Trophoblast cell (in vitro differentiated cells and primary cell): ENCODE measurements around the gene TRPM8.

Experiments
- DNase-seq, 2 donors: peaks; one replicate each; pipeline ENCODE4 v3.0.0-alpha.2; 2016
- H2AFZ ChIP-seq: 2 replicates; pipeline ENCODE4 v1.6.1; 2013; ENCODE audit warnings: low read length, moderate library complexity, mild to moderate bottlenecking; ENCODE audit not compliant: insufficient read depth, poor library complexity
- H2AK5ac ChIP-seq: 2 replicates; pipeline ENCODE4 v1.6.1; 2013; ENCODE audit warnings: mild to moderate bottlenecking, low read length
- H2BK120ac ChIP-seq: 2 replicates; pipeline ENCODE4 v1.6.1; 2013; ENCODE audit warnings: low read length, mild to moderate bottlenecking, moderate library complexity; ENCODE audit not compliant: insufficient read depth, poor library complexity
- H2BK12ac ChIP-seq: 2 replicates; pipeline ENCODE4 v1.6.1; 2013; ENCODE audit warnings: mild to moderate bottlenecking, low read length, moderate library complexity
- H2BK5ac ChIP-seq: 2 replicates; pipeline ENCODE4 v1.6.1; 2013; ENCODE audit warnings: low read length, low read depth, moderate library complexity, mild to moderate bottlenecking; ENCODE audit not compliant: poor library complexity
- H3K14ac ChIP-seq: 2 replicates; pipeline ENCODE4 v1.6.1; 2013; ENCODE audit warnings: mild to moderate bottlenecking, low read length
- H3K18ac ChIP-seq: 2 replicates; pipeline ENCODE4 v1.6.1; 2013; ENCODE audit warnings: mild to moderate bottlenecking, low read length
- H3K23ac ChIP-seq: 2 replicates; pipeline ENCODE4 v1.6.1; 2013; ENCODE audit warnings: low read length
- H3K27ac ChIP-seq: 2 replicates; pipeline ENCODE4 v1.5.1; 2013; ENCODE audit warnings: low read depth, mild to moderate bottlenecking, inconsistent platforms, low read length, moderate library complexity
- H3K27me3 ChIP-seq: 2 replicates; pipeline ENCODE4 v1.6.1; 2013; ENCODE audit warnings: inconsistent platforms, mild to moderate bottlenecking, low read length, moderate library complexity; ENCODE audit not compliant: insufficient read depth
- H3K36me3 ChIP-seq, 2 experiments: 1 replicate in 1 of 2; 2 replicates in 1 of 2; pipeline ENCODE4 v1.6.1; 2013; ENCODE audit warnings: low read length in 2 of 2, mild to moderate bottlenecking in 2 of 2, moderate library complexity in 1 of 2; ENCODE audit not compliant: insufficient read depth in 2 of 2, control insufficient read depth in 1 of 2
- H3K4ac ChIP-seq: 2 replicates; pipeline ENCODE4 v1.6.1; 2013; ENCODE audit warnings: low read depth, mild to moderate bottlenecking, low read length, moderate library complexity
- H3K4me1 ChIP-seq, 2 experiments: 1 replicate in 1 of 2; 2 replicates in 1 of 2; pipeline ENCODE4 v1.6.1; 2013; ENCODE audit warnings: low read length in 2 of 2, mild to moderate bottlenecking in 2 of 2, moderate library complexity in 1 of 2; ENCODE audit not compliant: insufficient read depth in 2 of 2, control insufficient read depth in 1 of 2
- H3K4me2 ChIP-seq: 2 replicates; pipeline ENCODE4 v1.6.1; 2013; ENCODE audit warnings: inconsistent platforms, mild to moderate bottlenecking, low read length, moderate library complexity
- H3K4me3 ChIP-seq: 2 replicates; pipeline ENCODE4 v1.5.1; 2013; ENCODE audit warnings: mild to moderate bottlenecking, low read depth, low read length, inconsistent platforms
- H3K79me1 ChIP-seq: one replicate; pipeline ENCODE4 v1.6.1; 2013; ENCODE audit warnings: low read length
- H3K79me2 ChIP-seq: 2 replicates; pipeline ENCODE4 v1.6.1; 2013; ENCODE audit warnings: low read length, mild to moderate bottlenecking; ENCODE audit not compliant: control insufficient read depth, insufficient read depth, poor library complexity
- H3K9ac ChIP-seq: 2 replicates; pipeline ENCODE4 v1.6.1; 2013; ENCODE audit warnings: mild to moderate bottlenecking, low read length
- H3K9me3 ChIP-seq: 2 replicates; pipeline ENCODE4 v1.6.1; 2013; ENCODE audit warnings: low read depth, mild to moderate bottlenecking, control low read depth, inconsistent platforms, low read length; ENCODE audit not compliant: insufficient read depth
- H4K12ac ChIP-seq: 2 replicates; pipeline ENCODE4 v1.6.1; 2013; ENCODE audit warnings: low read depth, mild to moderate bottlenecking, low read length, moderate library complexity
- H4K8ac ChIP-seq: 2 replicates; pipeline ENCODE4 v1.6.1; 2013; ENCODE audit warnings: low read depth, mild to moderate bottlenecking, low read length, moderate library complexity
- H4K91ac ChIP-seq: one replicate; pipeline ENCODE4 v1.6.1; 2013; ENCODE audit warnings: low read depth, mild to moderate bottlenecking, low read length, moderate library complexity
- WGBS: extraction: QIAGEN DNeasy Blood & Tissue Kit; methylation state at CpG from one replicate; pipeline ENCODE4 v1.1.7; 2013; ENCODE audit warnings: missing lambda C conversion rate; ENCODE audit not compliant: insufficient read length, insufficient coverage; ENCODE audit errors: extremely low coverage; 5-methylcytosine and 5-hydroxymethylcytosine counted together

Gene TRPM8

DNA sequence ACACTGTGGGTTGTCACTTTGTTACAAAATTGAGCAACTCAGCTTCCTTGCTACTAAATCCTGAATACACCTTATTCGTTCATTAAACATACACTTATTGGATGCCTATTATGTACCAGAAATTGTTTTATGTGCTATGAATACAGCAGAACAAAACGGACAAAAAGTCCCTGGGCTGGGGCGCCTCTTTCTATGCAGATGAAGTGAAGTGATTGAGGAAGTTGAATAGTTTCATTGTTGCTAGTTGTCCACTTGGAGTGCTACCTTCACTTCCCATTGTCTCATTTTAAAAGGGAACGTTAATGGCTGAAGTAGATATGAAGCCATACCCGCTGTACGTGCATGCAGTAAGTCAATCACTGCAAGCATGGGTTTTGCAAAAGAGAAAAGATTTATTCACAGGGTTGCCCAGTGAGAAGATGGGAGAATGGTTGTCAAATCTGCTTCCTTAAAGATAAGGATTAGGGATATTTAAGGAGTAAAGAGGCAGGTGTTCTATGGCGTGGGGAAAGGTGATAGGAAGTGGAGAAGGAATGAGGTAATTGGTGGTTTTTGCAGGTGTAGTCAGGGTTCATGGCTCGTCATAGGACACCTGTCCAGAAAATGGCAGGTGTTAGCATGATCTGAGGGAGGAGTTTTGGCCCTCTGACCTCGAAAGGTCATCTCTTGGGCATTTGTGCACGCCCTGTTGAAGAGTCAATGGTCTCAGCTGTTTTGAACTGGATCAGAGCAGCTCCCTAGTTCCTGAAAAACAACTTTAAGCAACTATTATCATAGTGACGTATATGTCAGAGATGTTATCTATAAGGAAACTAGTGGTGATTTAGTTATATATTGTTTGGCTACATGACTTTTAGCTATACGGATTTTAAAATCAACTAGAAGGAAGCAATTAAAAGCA, 23.5 kb downstream of the TRPM8 start:
- Histone ChIP-seq H4K91ac (no peak overlapping the region), H3K36me3 (no peaks in the 10 kb centered on the region), H3K79me1 (no peaks in the 10 kb centered on the region), H3K4me2 (no peak overlapping the region), H3K9ac (no peak overlapping the region), H3K23ac (no peak overlapping the region), H4K12ac (no peak overlapping the region), H2BK12ac (no peak overlapping the region), H2BK120ac (no peak overlapping the region), H3K4me3 (no peak overlapping the region), H2AFZ (no peak overlapping the region), H3K18ac (no peak overlapping the region), H2AK5ac (no peak overlapping the region), H3K14ac (no peak overlapping the region), H3K79me2 (no peaks in the 10 kb centered on the region), H3K9me3 (no peaks in the 10 kb centered on the region), H4K8ac (no peak overlapping the region), H3K27ac (no peak overlapping the region), H3K27me3 (no peaks in the 10 kb centered on the region), H3K4me1 (no peaks in the 10 kb centered on the region), H2BK5ac (no peak overlapping the region), H3K4ac (no peak overlapping the region)
- DNase-seq: no peak
- 100% methylated on average over 1 of the region's 12 CpGs for WGBS

DNA sequence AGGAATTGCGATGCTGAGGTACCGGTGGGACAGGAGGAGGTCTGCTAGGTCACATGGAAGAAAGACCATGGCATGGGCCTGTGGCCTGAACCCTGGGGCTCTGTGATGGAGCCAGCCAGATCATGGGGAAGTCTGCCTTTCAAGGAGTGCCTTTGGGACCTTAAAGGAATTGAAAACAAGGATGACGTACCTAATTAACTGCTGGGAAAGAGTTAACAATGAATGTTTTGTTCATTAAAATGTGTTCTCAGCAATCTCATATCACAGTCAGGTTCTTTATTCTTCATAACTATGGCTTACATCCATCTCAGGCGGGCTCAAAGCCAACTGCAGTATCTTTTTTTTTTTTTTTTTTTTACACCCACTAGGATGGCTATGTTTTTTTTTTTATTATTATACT, 25.6 kb downstream of the TRPM8 start:
- H3K27ac ChIP-seq: no peak overlapping the region
- no peaks in the 10 kb centered on the region for H3K79me2 ChIP-seq
- no peaks in the 10 kb centered on the region for H3K36me3 ChIP-seq
- no peak overlapping the region for H2AFZ ChIP-seq
- no peak for DNase-seq
- H3K27me3 ChIP-seq: no peaks in the 10 kb centered on the region
- H2BK120ac ChIP-seq: no peak overlapping the region
- H2AK5ac ChIP-seq: no peak overlapping the region
- peak overlapping the region; percentile 55 for H3K4me3 ChIP-seq
- H3K4me1 ChIP-seq: no peaks in the 10 kb centered on the region
- peak overlapping the region; percentile 52 for H3K9ac ChIP-seq
- no peak overlapping the region for H2BK12ac ChIP-seq
- H3K4me2 ChIP-seq: no peak overlapping the region
- no peaks in the 10 kb centered on the region for H3K9me3 ChIP-seq
- H3K79me1 ChIP-seq: no peaks in the 10 kb centered on the region
- H4K91ac ChIP-seq: no peak overlapping the region
- no peak overlapping the region for H3K18ac ChIP-seq
- WGBS: no CpG with 5 or more reads among the region's 4 CpGs
- H2BK5ac ChIP-seq: no peak overlapping the region
- no peak overlapping the region for H4K8ac ChIP-seq
- H3K4ac ChIP-seq: no peak overlapping the region
- no peak overlapping the region for H3K23ac ChIP-seq
- H3K14ac ChIP-seq: no peak overlapping the region
- no peak overlapping the region for H4K12ac ChIP-seq

DNA sequence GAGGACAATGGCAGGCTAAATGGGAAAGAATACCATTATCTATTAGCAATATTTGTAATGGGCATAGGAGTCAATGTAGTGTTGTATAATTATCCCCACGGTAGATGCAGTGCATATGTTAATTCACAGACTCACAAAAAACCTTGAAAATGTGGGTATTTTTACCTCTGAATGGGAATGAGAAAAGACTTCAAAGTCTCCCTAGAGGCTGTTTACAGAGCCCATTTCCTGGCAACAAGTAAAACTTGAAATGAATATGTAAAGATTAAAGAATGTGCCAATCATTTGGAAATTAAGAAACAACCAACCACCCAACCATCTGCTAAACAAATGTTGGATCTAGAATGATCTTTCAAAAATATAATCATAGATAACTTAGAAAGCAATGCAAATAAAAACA, 27.1 kb downstream of the TRPM8 start:
- no peak overlapping the region for H2AFZ ChIP-seq
- H3K4me3 ChIP-seq: no peak overlapping the region
- no peak overlapping the region for H3K27ac ChIP-seq
- DNase-seq: no peak
- H3K36me3 ChIP-seq: no peaks in the 10 kb centered on the region
- WGBS: no CpG with 5 or more reads among the region's 1 CpG
- no peak overlapping the region for H3K23ac ChIP-seq
- H3K4me1 ChIP-seq: no peaks in the 10 kb centered on the region
- no peak overlapping the region for H3K4ac ChIP-seq
- no peaks in the 10 kb centered on the region for H3K9me3 ChIP-seq
- no peak overlapping the region for H4K8ac ChIP-seq
- no peak overlapping the region for H2BK120ac ChIP-seq
- H3K27me3 ChIP-seq: no peaks in the 10 kb centered on the region
- H3K79me1 ChIP-seq: no peaks in the 10 kb centered on the region
- H4K12ac ChIP-seq: no peak overlapping the region
- H3K18ac ChIP-seq: no peak overlapping the region
- no peak overlapping the region for H3K9ac ChIP-seq
- H2BK5ac ChIP-seq: no peak overlapping the region
- no peak overlapping the region for H2AK5ac ChIP-seq
- no peak overlapping the region for H4K91ac ChIP-seq
- H2BK12ac ChIP-seq: no peak overlapping the region
- H3K79me2 ChIP-seq: no peaks in the 10 kb centered on the region
- no peak overlapping the region for H3K4me2 ChIP-seq
- no peak overlapping the region for H3K14ac ChIP-seq

DNA sequence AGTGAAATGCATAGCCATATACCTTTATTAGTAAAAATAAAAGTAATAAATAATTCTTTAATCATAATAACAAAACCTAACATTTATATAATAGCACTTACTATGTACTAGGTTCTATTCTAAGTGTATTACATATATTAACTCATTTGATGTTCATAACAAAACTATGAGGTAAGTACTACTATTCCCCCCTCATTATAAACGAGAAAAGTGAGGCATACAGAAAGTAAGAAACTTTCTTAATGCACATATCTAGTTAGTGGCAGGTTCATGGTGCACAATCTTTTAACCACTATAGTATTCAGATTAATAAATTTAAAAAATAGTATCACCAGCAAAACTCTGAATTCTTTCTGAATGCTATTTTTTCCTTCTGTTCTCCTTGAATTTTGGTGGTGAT, 27.5 kb downstream of the TRPM8 start:
- Histone ChIP-seq H3K79me2 (no peaks in the 10 kb centered on the region), H2AFZ (no peak overlapping the region), H2AK5ac (no peak overlapping the region), H3K27me3 (no peaks in the 10 kb centered on the region), H3K4ac (no peak overlapping the region), H2BK12ac (no peak overlapping the region), H3K4me1 (no peaks in the 10 kb centered on the region), H3K14ac (no peak overlapping the region), H2BK120ac (no peak overlapping the region), H4K91ac (no peak overlapping the region), H3K23ac (no peak overlapping the region), H3K79me1 (no peaks in the 10 kb centered on the region), H4K8ac (no peak overlapping the region), H2BK5ac (no peak overlapping the region), H4K12ac (no peak overlapping the region), H3K18ac (no peak overlapping the region), H3K4me3 (no peak overlapping the region), H3K9me3 (no peaks in the 10 kb centered on the region), H3K36me3 (no peaks in the 10 kb centered on the region), H3K4me2 (no peak overlapping the region), H3K9ac (no peak overlapping the region), H3K27ac (no peak overlapping the region)
- no CpG with 5 or more reads among the region's 1 CpG for WGBS
- no peak for DNase-seq
